HepG2 (cell line): Measurements from ENCODE around the gene VSTM1. TPM values are rescaled to one million over a fixed set of nuclear protein-coding genes. Genes with fewer than 3 reads are reported as not detected.

ENCODE experiments used
- ATAC-seq: fragments of 200-7000 bp; cut with Tn5 transposase; 3 replicates; pipeline ENCODE4 v1.9.1; 2020; ENCODE audit warnings: mild to moderate bottlenecking, moderate library complexity
- BruUV-seq: library from RNA; stranded (reverse); fragments of 400-500 nt; replicated peaks from 2 replicates; lab custom pipeline; 2021; lab: Mats Ljungman, UMichigan
- CTCF ChIA-PET: fragments of 300-600 bp; formaldehyde crosslinking; extraction: SDS; loops from one replicate; lab custom pipeline; 2021; ENCODE audit warnings: low total read pairs, inconsistent platforms, low intra/inter-chr PET ratio; lab: Yijun Ruan, JAX
- POLR2A ChIA-PET: fragments of 350-600 bp; sonication (Branson Sonifier 250); formaldehyde crosslinking; loops from one replicate; lab custom pipeline; 2020; ENCODE audit warnings: antibody characterized with exemption, inconsistent platforms; lab: Yijun Ruan, JAX
- DNase-seq: peaks from one replicate; pipeline ENCODE4 v3.0.0-alpha.2; 2015; ENCODE audit warnings: low spot score
- FAIRE-seq: peaks from 3 replicates; lab custom pipeline; 2011; peaks lifted over from hg19 to GRCh38; lab: Jason Lieb, UNC
- H2AFZ ChIP-seq: one replicate; pipeline ENCODE4 v1.6.1; 2011; ENCODE audit warnings: low read length, inconsistent platforms
- H3K27ac ChIP-seq: fragments of 300-600 bp; 3 replicates; pipeline ENCODE4 v1.8.0; 2011; ENCODE audit warnings: mixed run types, mild to moderate bottlenecking, mixed read lengths, low read length, inconsistent platforms; ENCODE audit not compliant: insufficient read depth; ENCODE audit errors: extremely low read length
- H3K27me3 ChIP-seq, 2 experiments: fragments of 200-600 bp in 1 of 2; 2 replicates in 1 of 2; 3 replicates in 1 of 2; pipeline versions ENCODE4 v1.6.0 to v1.8.0; 2011; ENCODE audit warnings: low read length in 2 of 2, mild to moderate bottlenecking in 2 of 2, moderate library complexity in 2 of 2, inconsistent platforms in 1 of 2; ENCODE audit not compliant: insufficient read depth in 2 of 2, control insufficient read depth in 1 of 2
- H3K36me3 ChIP-seq, 2 experiments: fragments of 200-600 bp in 1 of 2; replicated peaks in 1 of 2; 2 replicates in 1 of 2; 3 replicates in 1 of 2; pipeline versions ENCODE4 v1.5.1 to v1.8.0; 2011; ENCODE audit warnings: low read length in 2 of 2, inconsistent platforms in 1 of 2; ENCODE audit not compliant: insufficient read depth in 2 of 2, control insufficient read depth in 1 of 2
- H3K4me1 ChIP-seq: 2 replicates; pipeline ENCODE4 v1.5.1; 2012; ENCODE audit warnings: low read length, inconsistent platforms; ENCODE audit not compliant: insufficient read depth
- H3K4me2 ChIP-seq: 2 replicates; pipeline ENCODE4 v1.6.0; 2011; ENCODE audit warnings: low read depth, low read length, inconsistent platforms
- H3K4me3 ChIP-seq, 3 experiments: fragments of 200-600 bp in 1 of 3; sonication (generic), shearing (Covaris generic) in 1 of 3; replicated peaks in 1 of 3; 2 replicates each; pipeline ENCODE4 v1.5.1; 2011 to 2016; ENCODE audit warnings: low read length in 3 of 3, inconsistent platforms in 2 of 3, low read depth in 2 of 3, mild to moderate bottlenecking in 2 of 3, control low read depth in 1 of 3, mixed read lengths in 1 of 3; ENCODE audit not compliant: insufficient read depth in 1 of 3
- H3K79me2 ChIP-seq: one replicate; pipeline ENCODE4 v1.6.1; 2011; ENCODE audit warnings: low read length, inconsistent platforms; ENCODE audit not compliant: insufficient read depth
- H3K9ac ChIP-seq: 2 replicates; pipeline ENCODE4 v1.6.0; 2011; ENCODE audit warnings: mild to moderate bottlenecking, low read depth, low read length, inconsistent platforms; ENCODE audit not compliant: insufficient read depth
- H3K9me3 ChIP-seq: 2 replicates; pipeline ENCODE4 v1.5.1; 2012; ENCODE audit warnings: mild to moderate bottlenecking, low read length
- H4K20me1 ChIP-seq: 2 replicates; pipeline ENCODE4 v1.6.0; 2011; ENCODE audit warnings: inconsistent platforms, mild to moderate bottlenecking, low read length, moderate library complexity; ENCODE audit not compliant: insufficient read depth
- BATF2 ChIP-seq: sonication (generic); formaldehyde crosslinking; IDR thresholded peaks from 2 replicates; pipeline ENCODE4 v1.8.0; 2022; ENCODE audit warnings: mild to moderate bottlenecking, missing genetic modification reagents, moderate library complexity
- BRF2 ChIP-seq: sonication (generic); formaldehyde crosslinking; IDR thresholded peaks from 2 replicates; pipeline ENCODE4 v1.8.1; 2022; ENCODE audit warnings: mild to moderate bottlenecking, missing genetic modification reagents
- FOXC1 ChIP-seq: sonication (generic); formaldehyde crosslinking; IDR thresholded peaks from 2 replicates; pipeline ENCODE4 v1.8.0; 2022; ENCODE audit warnings: mild to moderate bottlenecking, missing genetic modification reagents, borderline replicate concordance
- IKZF4 ChIP-seq: sonication (generic); formaldehyde crosslinking; IDR thresholded peaks from 2 replicates; pipeline ENCODE4 v1.5.1; 2020; ENCODE audit warnings: borderline replicate concordance, mild to moderate bottlenecking, low read depth, missing genetic modification reagents; ENCODE audit errors: not compliant biosample characterization
- KDM4B ChIP-seq: sonication (generic); formaldehyde crosslinking; IDR thresholded peaks from 2 replicates; pipeline ENCODE4 v1.4.0; 2020; ENCODE audit warnings: missing genetic modification reagents
- KLF16 ChIP-seq, 2 experiments: sonication (generic) in 1 of 2; formaldehyde crosslinking in 1 of 2; IDR thresholded peaks; 2 replicates each; pipeline versions ENCODE4 v1.6.1 to v1.8.0; 2016 to 2023; ENCODE audit warnings: missing genetic modification reagents in 2 of 2, missing compliant biosample characterization in 1 of 2
- MYC ChIP-seq: sonication (generic); formaldehyde crosslinking; IDR thresholded peaks from 2 replicates; pipeline ENCODE4 v1.9.0; 2021; ENCODE audit warnings: missing genetic modification reagents, borderline replicate concordance
- NCOA1 ChIP-seq: sonication (generic); formaldehyde crosslinking; IDR thresholded peaks from 2 replicates; pipeline ENCODE4 v1.9.0; 2021; ENCODE audit warnings: missing genetic modification reagents
- NFRKB ChIP-seq: fragments of 450-650 bp; IDR thresholded peaks from 2 replicates; pipeline ENCODE4 v1.6.1; 2017
- NPAS2 ChIP-seq: sonication (generic); formaldehyde crosslinking; IDR thresholded peaks from 2 replicates; pipeline ENCODE4 v1.8.0; 2022; ENCODE audit warnings: mild to moderate bottlenecking, missing genetic modification reagents, borderline replicate concordance
- SP1 ChIP-seq, 2 experiments: fragments of 450-650 bp in 1 of 2; sonication (generic) in 1 of 2; formaldehyde crosslinking in 1 of 2; IDR thresholded peaks; 2 replicates each; pipeline versions ENCODE4 v1.4.0 to v1.6.1; 2016 to 2020; ENCODE audit warnings: missing genetic modification reagents in 1 of 2
- SRSF9 ChIP-seq: fragments of 200-400 bp; formaldehyde crosslinking; IDR thresholded peaks from 2 replicates; pipeline ENCODE4 v1.6.1; 2018; ENCODE audit warnings: borderline replicate concordance, mild to moderate bottlenecking, low read depth, low read length; ENCODE audit not compliant: insufficient read depth, poor library complexity, severe bottlenecking
- ZNF138 ChIP-seq: sonication (generic); formaldehyde crosslinking; IDR thresholded peaks from 2 replicates; pipeline ENCODE4 v1.5.0; 2020; ENCODE audit warnings: mild to moderate bottlenecking, low read depth, missing genetic modification reagents
- ZNF296 ChIP-seq: sonication (generic); formaldehyde crosslinking; conservative IDR thresholded peaks from 2 replicates; pipeline ENCODE4 v1.5.0; 2020; ENCODE audit warnings: mild to moderate bottlenecking, missing genetic modification reagents
- ZNF746 ChIP-seq: sonication (generic); formaldehyde crosslinking; IDR thresholded peaks from 2 replicates; pipeline ENCODE4 v1.8.0; 2022; ENCODE audit warnings: mild to moderate bottlenecking, missing genetic modification reagents
- ZNF766 ChIP-seq: sonication (generic); formaldehyde crosslinking; IDR thresholded peaks from 2 replicates; pipeline ENCODE4 v1.5.0; 2020; ENCODE audit warnings: missing genetic modification reagents, borderline replicate concordance
- ZNF773 ChIP-seq: sonication (generic); formaldehyde crosslinking; IDR thresholded peaks from 2 replicates; pipeline ENCODE4 v1.4.0; 2020; ENCODE audit warnings: missing genetic modification reagents, borderline replicate concordance
- WGBS: methylation state at CpG from one replicate; pipeline ENCODE4 v1.1.6; 2017; ENCODE audit warnings: low lambda C conversion rate; 5-methylcytosine and 5-hydroxymethylcytosine counted together
- in situ Hi-C: cut with HindIII; loops from 2 replicates; pipeline ENCODE4 v1.10.0; 2017; ENCODE audit warnings: low pct_unique_long_range_greater_than_20kb; ENCODE audit not compliant: extremely low pct_ligation_motif_present
- intact Hi-C: fragments of 100-400 bp; cut with micrococcal nuclease; formaldehyde crosslinking; loops from one replicate; pipeline ENCODE4 v1.10.0; 2022; ENCODE audit not compliant: unreplicated experiment
- polyA plus RNA-seq, 8 experiments: library from polyadenylated mRNA; depleted of rRNA in 3 of 8; stranded (reverse) in 7 of 8; unstranded in 1 of 8; fragments of >200 nt; fragmentation: Illumina TruSeq in 4 of 8; extraction: Trizol in 4 of 8; gene quantifications; 2 replicates each; pipeline versions ENCODE4 v1.2.1 to v1.2.3, GENCODE V29; 2011 to 2016; ENCODE audit warnings: low read depth in 4 of 8, missing spikeins in 1 of 8, mixed read lengths in 1 of 8; ENCODE audit not compliant: insufficient read depth in 1 of 8
- total RNA-seq, 5 experiments: library from RNA; depleted of rRNA; stranded (reverse); fragments of >200 nt; fragmentation: Illumina TruSeq; extraction: Trizol; gene quantifications; 2 replicates each; pipeline ENCODE4 v1.2.3, GENCODE V29; 2016; ENCODE audit warnings: low read depth in 1 of 5
- TF ChIP-seq, protein P1 (sequence below): sonication (generic); formaldehyde crosslinking; IDR thresholded peaks from 2 replicates; pipeline ENCODE4 v1.4.0; 2020; ENCODE audit warnings: mild to moderate bottlenecking, missing genetic modification reagents, borderline replicate concordance

VSTM1 gene
- total and polyA plus RNA-seq, 2 of the 13 experiments (the other 11 are each of a cell fraction or from before 2014, with no cell fraction given): not detected

GRCh38 chr19:54077334-54077733 lies 13.6 kb upstream of the VSTM1 start:
- Histone ChIP-seq H3K79me2 (no peaks in the 10 kb centered on the region), H3K4me2 (no peak overlapping the region), H4K20me1 (no peaks in the 10 kb centered on the region), H2AFZ (no peak overlapping the region), H3K9me3 (peaks cover 6% of the 10 kb centered on the region), H3K4me3 (no peak overlapping the region), H3K27me3 (peaks cover 0 to 2% of the 10 kb centered on the region in 2 experiments; a peak in 2 of 5 replicates), H3K4me1 (no peaks in the 10 kb centered on the region), H3K36me3 (no peaks in the 10 kb centered on the region), H3K27ac (no peak overlapping the region), H3K9ac (no peak overlapping the region)
- ChIA-PET POLR2A (no interaction called here), CTCF (no interaction called here)
- intact Hi-C loops (no loop called here), in situ Hi-C loops (no loop called here)
- ATAC-seq (no peak), FAIRE-seq (no peak), DNase-seq (no peak)
- 13% methylated on average over 5 of the region's 5 CpGs for WGBS
- TF ChIP-seq FOXC1 (CRISPR knock-in tag) (no peak), NFRKB (no peak), SP1 (IDR thresholded peaks at IDR 0.05) (no peak), SP1 (CRISPR knock-in tag; IDR thresholded peaks at IDR 0.05) (no peak), MYC (CRISPR knock-in tag) (no peak), NCOA1 (CRISPR knock-in tag) (no peak), ZNF746 (CRISPR knock-in tag) (no peak), BRF2 (no peak), ZNF773 (CRISPR knock-in tag) (no peak), IKZF4 (CRISPR knock-in tag) (no peak), SRSF9 (no peak), BATF2 (CRISPR knock-in tag) (no peak), ZNF296 (no peak), ZNF138 (no peak), KLF16 (CRISPR knock-in tag; IDR thresholded peaks at IDR 0.05) (no peak), ZNF766 (CRISPR knock-in tag) (no peak), KDM4B (CRISPR knock-in tag) (no peak), NPAS2 (no peak)
- TF ChIP-seq, protein P1, sequence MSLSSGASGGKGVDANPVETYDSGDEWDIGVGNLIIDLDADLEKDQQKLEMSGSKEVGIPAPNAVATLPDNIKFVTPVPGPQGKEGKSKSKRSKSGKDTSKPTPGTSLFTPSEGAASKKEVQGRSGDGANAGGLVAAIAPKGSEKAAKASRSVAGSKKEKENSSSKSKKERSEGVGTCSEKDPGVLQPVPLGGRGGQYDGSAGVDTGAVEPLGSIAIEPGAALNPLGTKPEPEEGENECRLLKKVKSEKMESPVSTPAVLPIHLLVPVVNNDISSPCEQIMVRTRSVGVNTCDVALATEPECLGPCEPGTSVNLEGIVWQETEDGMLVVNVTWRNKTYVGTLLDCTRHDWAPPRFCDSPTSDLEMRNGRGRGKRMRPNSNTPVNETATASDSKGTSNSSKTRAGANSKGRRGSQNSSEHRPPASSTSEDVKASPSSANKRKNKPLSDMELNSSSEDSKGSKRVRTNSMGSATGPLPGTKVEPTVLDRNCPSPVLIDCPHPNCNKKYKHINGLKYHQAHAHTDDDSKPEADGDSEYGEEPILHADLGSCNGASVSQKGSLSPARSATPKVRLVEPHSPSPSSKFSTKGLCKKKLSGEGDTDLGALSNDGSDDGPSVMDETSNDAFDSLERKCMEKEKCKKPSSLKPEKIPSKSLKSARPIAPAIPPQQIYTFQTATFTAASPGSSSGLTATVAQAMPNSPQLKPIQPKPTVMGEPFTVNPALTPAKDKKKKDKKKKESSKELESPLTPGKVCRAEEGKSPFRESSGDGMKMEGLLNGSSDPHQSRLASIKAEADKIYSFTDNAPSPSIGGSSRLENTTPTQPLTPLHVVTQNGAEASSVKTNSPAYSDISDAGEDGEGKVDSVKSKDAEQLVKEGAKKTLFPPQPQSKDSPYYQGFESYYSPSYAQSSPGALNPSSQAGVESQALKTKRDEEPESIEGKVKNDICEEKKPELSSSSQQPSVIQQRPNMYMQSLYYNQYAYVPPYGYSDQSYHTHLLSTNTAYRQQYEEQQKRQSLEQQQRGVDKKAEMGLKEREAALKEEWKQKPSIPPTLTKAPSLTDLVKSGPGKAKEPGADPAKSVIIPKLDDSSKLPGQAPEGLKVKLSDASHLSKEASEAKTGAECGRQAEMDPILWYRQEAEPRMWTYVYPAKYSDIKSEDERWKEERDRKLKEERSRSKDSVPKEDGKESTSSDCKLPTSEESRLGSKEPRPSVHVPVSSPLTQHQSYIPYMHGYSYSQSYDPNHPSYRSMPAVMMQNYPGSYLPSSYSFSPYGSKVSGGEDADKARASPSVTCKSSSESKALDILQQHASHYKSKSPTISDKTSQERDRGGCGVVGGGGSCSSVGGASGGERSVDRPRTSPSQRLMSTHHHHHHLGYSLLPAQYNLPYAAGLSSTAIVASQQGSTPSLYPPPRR (CRISPR knock-in tag): no peak
- no TSS peak for BruUV-seq
